Endothelial cell (in vitro differentiated cells): ENCODE data around the gene TBC1D10B. TPM values are rescaled to one million over a fixed set of nuclear protein-coding genes. Genes with fewer than 3 reads are reported as not detected.

Source experiments
- DNase-seq: peaks from one replicate; pipeline ENCODE4 v3.0.0; 2021; ENCODE audit warnings: low spot score
- H3K27ac Mint-ChIP-seq: one replicate; pipeline ENCODE4 v1.8.0; 2021; ENCODE audit warnings: mixed read lengths, inconsistent platforms; ENCODE audit not compliant: unreplicated experiment
- H3K27me3 Mint-ChIP-seq: one replicate; pipeline ENCODE4 v1.8.0; 2021; ENCODE audit warnings: mild to moderate bottlenecking, moderate library complexity, mixed read lengths, inconsistent platforms; ENCODE audit not compliant: unreplicated experiment
- H3K36me3 Mint-ChIP-seq: one replicate; pipeline ENCODE4 v1.8.0; 2021; ENCODE audit warnings: mild to moderate bottlenecking, low read depth, mixed read lengths, inconsistent platforms; ENCODE audit not compliant: unreplicated experiment
- H3K4me1 Mint-ChIP-seq: one replicate; pipeline ENCODE4 v1.8.0; 2021; ENCODE audit warnings: mild to moderate bottlenecking, mixed read lengths, inconsistent platforms; ENCODE audit not compliant: unreplicated experiment
- H3K4me3 Mint-ChIP-seq: one replicate; pipeline ENCODE4 v1.8.0; 2021; ENCODE audit warnings: mild to moderate bottlenecking, mixed read lengths, inconsistent platforms; ENCODE audit not compliant: unreplicated experiment
- H3K9me3 Mint-ChIP-seq: one replicate; pipeline ENCODE4 v1.8.0; 2021; ENCODE audit warnings: mixed read lengths, inconsistent platforms; ENCODE audit not compliant: unreplicated experiment
- CTCF ChIP-seq: fragments of 200-600 bp; sonication (generic); IDR thresholded peaks from one replicate; pipeline ENCODE4 v1.5.0; 2021; ENCODE audit warnings: antibody characterized with exemption; ENCODE audit not compliant: unreplicated experiment
- long read RNA-seq: library from polyadenylated mRNA; unstranded; transcript quantifications from one replicate; pipeline ENCODE4 v2.0.0, GENCODE V29; 2020; ENCODE audit not compliant: unreplicated experiment
- total RNA-seq: library from RNA; stranded (reverse); fragmentation: NEBNext Ultra II Directional; extraction: Animal tissue kit (Norgen Biotek cat#: 25700); gene quantifications from one replicate; pipeline ENCODE4 v1.2.1, GENCODE V29; 2021; ENCODE audit not compliant: unreplicated experiment

The TBC1D10B gene
- total RNA-seq: 62.4 TPM
- long read RNA-seq, partial matches to known transcripts: 1 of 8 reads
- long read RNA-seq, other reads (novel, unspliced or antisense): 6 of 8 reads

GRCh38 chr16:30370456-30371247 lies at the start of gene TBC1D10B:
TSS of gene TBC1D10B (minus strand) at chr16:30370494. CDS start at chr16:30370183, 311 bp downstream.
- H3K4me1 Mint-ChIP-seq: peaks cover 35% of the 10 kb centered on the region
- peak; percentile 97 for DNase-seq
- peak within 1 kb of the TSS; percentile 94 for H3K4me3 Mint-ChIP-seq
- H3K27ac Mint-ChIP-seq: peak within 1 kb of the TSS; percentile 93
- H3K9me3 Mint-ChIP-seq: no peaks in the 10 kb centered on the region
- peaks cover 12% of the 10 kb centered on the region for H3K36me3 Mint-ChIP-seq
- H3K27me3 Mint-ChIP-seq: peaks cover 11% of the 10 kb centered on the region
- no peak for TF ChIP-seq CTCF

- no peak for DNase-seq
- Mint-ChIP-seq H3K9me3 (no peaks in the 10 kb centered on the region), H3K4me1 (peaks cover 7% of the 10 kb centered on the region), H3K27me3 (peaks cover 5% of the 10 kb centered on the region), H3K27ac (no peak overlapping the region), H3K4me3 (peak overlapping the region; percentile 37), H3K36me3 (peaks cover 34% of the 10 kb centered on the region)
- no peak for TF ChIP-seq CTCF
Observed at GRCh38 chr16:30418350-30419181, 48.3 kb upstream of the TBC1D10B start.

GRCh38 chr16:30417529-30418349 lies 47.4 kb upstream of the TBC1D10B start:
- no peak for TF ChIP-seq CTCF
- Mint-ChIP-seq H3K36me3 (peaks cover 33% of the 10 kb centered on the region), H3K27me3 (peaks cover 5% of the 10 kb centered on the region), H3K4me3 (no peak overlapping the region), H3K4me1 (peaks cover 7% of the 10 kb centered on the region), H3K27ac (no peak overlapping the region), H3K9me3 (no peaks in the 10 kb centered on the region)
- peak; percentile 80 for DNase-seq

- Mint-ChIP-seq H3K27me3 (peaks cover 5% of the 10 kb centered on the region), H3K27ac (no peak overlapping the region), H3K4me1 (peaks cover 11% of the 10 kb centered on the region), H3K36me3 (peaks cover 35% of the 10 kb centered on the region), H3K9me3 (no peaks in the 10 kb centered on the region), H3K4me3 (peak overlapping the region; percentile 10)
- TF ChIP-seq CTCF: no peak
- DNase-seq: no peak
Observed at GRCh38 chr16:30416624-30417528, 46.6 kb upstream of the TBC1D10B start.
